Neuronal stem cell (in vitro differentiated cells): ENCODE measurements around the gene CPPED1.

Experiments used
- DNase-seq: peaks from one replicate; pipeline ENCODE4 v3.0.0-alpha.2; 2013; ENCODE audit warnings: low spot score
- H2AFZ ChIP-seq: one replicate; pipeline ENCODE4 v1.6.1; 2013; ENCODE audit warnings: mild to moderate bottlenecking, low read length, inconsistent platforms
- H2AK5ac ChIP-seq: 2 replicates; pipeline ENCODE4 v1.6.1; 2013; ENCODE audit warnings: low read depth, mild to moderate bottlenecking, inconsistent platforms, low read length, moderate library complexity, mixed read lengths
- H2BK120ac ChIP-seq: 2 replicates; pipeline ENCODE4 v1.6.1; 2013; ENCODE audit warnings: low read depth, mild to moderate bottlenecking, inconsistent platforms, low read length, moderate library complexity, mixed read lengths
- H2BK12ac ChIP-seq: one replicate; pipeline ENCODE4 v1.6.1; 2013; ENCODE audit warnings: low read length, inconsistent platforms
- H2BK15ac ChIP-seq: 2 replicates; pipeline ENCODE4 v1.6.1; 2013; ENCODE audit warnings: mild to moderate bottlenecking, low read length, inconsistent platforms, mixed read lengths
- H2BK5ac ChIP-seq: one replicate; pipeline ENCODE4 v1.6.1; 2013; ENCODE audit warnings: inconsistent platforms, mild to moderate bottlenecking, low read length, moderate library complexity
- H3K14ac ChIP-seq: one replicate; pipeline ENCODE4 v1.6.1; 2013; ENCODE audit warnings: low read length, inconsistent platforms
- H3K18ac ChIP-seq: 2 replicates; pipeline ENCODE4 v1.6.1; 2013; ENCODE audit warnings: low read length, inconsistent platforms
- H3K23ac ChIP-seq: 2 replicates; pipeline ENCODE4 v1.6.1; 2013; ENCODE audit warnings: low read depth, mild to moderate bottlenecking, mixed read lengths, low read length, inconsistent platforms; ENCODE audit not compliant: poor library complexity
- H3K27ac ChIP-seq: replicated peaks from 3 replicates; pipeline ENCODE4 v1.5.1; 2013; ENCODE audit warnings: low read length, inconsistent platforms
- H3K27me3 ChIP-seq, 3 experiments: 2 replicates each; pipeline ENCODE4 v1.6.1; 2013; ENCODE audit warnings: low read length in 3 of 3, mild to moderate bottlenecking in 2 of 3, inconsistent platforms in 1 of 3, low read depth in 1 of 3, mixed read lengths in 1 of 3, moderate library complexity in 1 of 3; ENCODE audit not compliant: control insufficient read depth in 3 of 3, insufficient read depth in 3 of 3
- H3K36me3 ChIP-seq, 2 donors: replicated peaks in 1 of 2; 2 replicates each; pipeline ENCODE4 v1.6.1; 2013; ENCODE audit warnings: low read length in 2 of 2; ENCODE audit not compliant: control insufficient read depth in 2 of 2, insufficient read depth in 2 of 2
- H3K4ac ChIP-seq: 2 replicates; pipeline ENCODE4 v1.6.1; 2013; ENCODE audit warnings: inconsistent platforms, mild to moderate bottlenecking, low read length, moderate library complexity
- H3K4me1 ChIP-seq, 2 donors: 1 replicate in 1 of 2; 2 replicates in 1 of 2; pipeline ENCODE4 v1.6.1; 2013; ENCODE audit warnings: low read length in 2 of 2, low read depth in 1 of 2; ENCODE audit not compliant: control insufficient read depth in 2 of 2, insufficient read depth in 1 of 2
- H3K4me2 ChIP-seq: one replicate; pipeline ENCODE4 v1.6.1; 2013; ENCODE audit warnings: mild to moderate bottlenecking, low read length, inconsistent platforms; ENCODE audit not compliant: insufficient read depth, poor library complexity, severe bottlenecking
- H3K4me3 ChIP-seq, 2 donors: 2 replicates each; pipeline ENCODE4 v1.5.1; 2013; ENCODE audit warnings: low read length in 2 of 2, mild to moderate bottlenecking in 2 of 2, inconsistent platforms in 1 of 2, moderate library complexity in 1 of 2
- H3K79me1 ChIP-seq: one replicate; pipeline ENCODE4 v1.6.1; 2013; ENCODE audit warnings: low read depth, mild to moderate bottlenecking, inconsistent platforms, low read length, moderate library complexity
- H3K9ac ChIP-seq: one replicate; pipeline ENCODE4 v1.6.1; 2013; ENCODE audit warnings: mild to moderate bottlenecking, low read depth, low read length, inconsistent platforms; ENCODE audit not compliant: poor library complexity
- H3K9me3 ChIP-seq, 2 donors: replicated peaks in 1 of 2; 2 replicates each; pipeline versions ENCODE3 to v1.6.1; 2013; ENCODE audit warnings: low read length in 2 of 2, mild to moderate bottlenecking in 2 of 2, inconsistent platforms in 1 of 2, low read depth in 1 of 2, mixed read lengths in 1 of 2, moderate library complexity in 1 of 2; ENCODE audit not compliant: control insufficient read depth in 2 of 2, insufficient read depth in 1 of 2
- H4K8ac ChIP-seq: one replicate; pipeline ENCODE4 v1.6.1; 2013; ENCODE audit warnings: low read depth, mild to moderate bottlenecking, inconsistent platforms, low read length, moderate library complexity
- H4K91ac ChIP-seq: one replicate; pipeline ENCODE4 v1.6.1; 2013; ENCODE audit warnings: low read length, low read depth, mild to moderate bottlenecking, inconsistent platforms; ENCODE audit not compliant: poor library complexity
- WGBS, 2 donors: extraction: QIAGEN DNeasy Blood & Tissue Kit; methylation state at CpG; one replicate each; pipeline ENCODE4 v1.1.7; 2013; ENCODE audit warnings: missing lambda C conversion rate in 2 of 2, mixed read lengths in 1 of 2; ENCODE audit not compliant: insufficient read length in 2 of 2, insufficient replicate concordance in 1 of 2; ENCODE audit errors: extremely low coverage in 2 of 2; 5-methylcytosine and 5-hydroxymethylcytosine counted together

Gene CPPED1

GRCh38 chr16:12659871-12660270, 143.8 kb downstream of the CPPED1 start:
- Histone ChIP-seq H3K23ac (no peak overlapping the region), H3K4me1 (no peaks in the 10 kb centered on the region), H3K27me3 (no peaks in the 10 kb centered on the region), H2BK5ac (no peak overlapping the region), H2AFZ (no peak overlapping the region), H3K9me3 (no peaks in the 10 kb centered on the region), H3K4me3 (no peak overlapping the region), H3K36me3 (no peaks in the 10 kb centered on the region), H2BK15ac (no peak overlapping the region), H2BK120ac (no peak overlapping the region), H2AK5ac (no peak overlapping the region), H3K14ac (no peak overlapping the region), H4K8ac (no peak overlapping the region), H3K79me1 (no peaks in the 10 kb centered on the region), H4K91ac (no peak overlapping the region), H3K4ac (no peak overlapping the region), H3K18ac (no peak overlapping the region), H3K27ac (no peak overlapping the region), H3K4me2 (no peak overlapping the region), H2BK12ac (no peak overlapping the region), H3K9ac (no peak overlapping the region)
- no CpG with 5 or more reads among the region's 3 CpGs for WGBS, 2 donors
- DNase-seq = no peak

- no peak overlapping the region for H2AK5ac ChIP-seq
- no peaks in the 10 kb centered on the region for H3K27me3 ChIP-seq
- H2BK5ac ChIP-seq = no peak overlapping the region
- H3K27ac ChIP-seq = no peak overlapping the region
- H4K8ac ChIP-seq = no peak overlapping the region
- H3K4me3 ChIP-seq = no peak overlapping the region
- H2AFZ ChIP-seq = no peak overlapping the region
- no peak for DNase-seq
- no peak overlapping the region for H3K4ac ChIP-seq
- H3K14ac ChIP-seq = no peak overlapping the region
- H2BK120ac ChIP-seq = no peak overlapping the region
- H3K23ac ChIP-seq = no peak overlapping the region
- H3K36me3 ChIP-seq = no peaks in the 10 kb centered on the region
- peaks cover 0 to 1% of the 10 kb centered on the region in 2 donors for H3K9me3 ChIP-seq
- no peaks in the 10 kb centered on the region for H3K79me1 ChIP-seq
- no peak overlapping the region for H3K9ac ChIP-seq
- WGBS, 2 donors = no CpG with 5 or more reads among the region's 5 CpGs
- H4K91ac ChIP-seq = no peak overlapping the region
- H3K4me1 ChIP-seq = no peaks in the 10 kb centered on the region
- no peak overlapping the region for H2BK12ac ChIP-seq
- H2BK15ac ChIP-seq = no peak overlapping the region
- H3K4me2 ChIP-seq = no peak overlapping the region
- no peak overlapping the region for H3K18ac ChIP-seq
These were observed 145.2 kb downstream of the CPPED1 start for GRCh38 chr16:12658506-12658905.

GRCh38 chr16:12655537-12655936, 148.2 kb downstream of the CPPED1 start:
- H3K4me2 ChIP-seq = no peak overlapping the region
- H3K27ac ChIP-seq = no peak overlapping the region
- no peak overlapping the region for H3K23ac ChIP-seq
- no peak overlapping the region for H3K18ac ChIP-seq
- H3K9me3 ChIP-seq = peaks cover 0 to 1% of the 10 kb centered on the region in 2 donors
- no peaks in the 10 kb centered on the region for H3K36me3 ChIP-seq
- no peak overlapping the region for H3K4ac ChIP-seq
- H2BK15ac ChIP-seq = no peak overlapping the region
- DNase-seq = no peak
- H2AK5ac ChIP-seq = no peak overlapping the region
- no peaks in the 10 kb centered on the region for H3K79me1 ChIP-seq
- no CpG with 5 or more reads among the region's 11 CpGs for WGBS, 2 donors
- H2BK5ac ChIP-seq = no peak overlapping the region
- no peak overlapping the region for H2AFZ ChIP-seq
- peaks cover 0 to 3% of the 10 kb centered on the region in 2 donors for H3K4me1 ChIP-seq
- peak overlapping the region; percentile 17 for H3K14ac ChIP-seq
- H3K27me3 ChIP-seq = peaks cover 0 to 5% (median 0%) of the 10 kb centered on the region in 3 experiments
- no peak overlapping the region for H2BK120ac ChIP-seq
- no peak overlapping the region for H4K91ac ChIP-seq
- H3K9ac ChIP-seq = no peak overlapping the region
- no peak overlapping the region for H3K4me3 ChIP-seq
- H4K8ac ChIP-seq = no peak overlapping the region
- H2BK12ac ChIP-seq = no peak overlapping the region

DNA sequence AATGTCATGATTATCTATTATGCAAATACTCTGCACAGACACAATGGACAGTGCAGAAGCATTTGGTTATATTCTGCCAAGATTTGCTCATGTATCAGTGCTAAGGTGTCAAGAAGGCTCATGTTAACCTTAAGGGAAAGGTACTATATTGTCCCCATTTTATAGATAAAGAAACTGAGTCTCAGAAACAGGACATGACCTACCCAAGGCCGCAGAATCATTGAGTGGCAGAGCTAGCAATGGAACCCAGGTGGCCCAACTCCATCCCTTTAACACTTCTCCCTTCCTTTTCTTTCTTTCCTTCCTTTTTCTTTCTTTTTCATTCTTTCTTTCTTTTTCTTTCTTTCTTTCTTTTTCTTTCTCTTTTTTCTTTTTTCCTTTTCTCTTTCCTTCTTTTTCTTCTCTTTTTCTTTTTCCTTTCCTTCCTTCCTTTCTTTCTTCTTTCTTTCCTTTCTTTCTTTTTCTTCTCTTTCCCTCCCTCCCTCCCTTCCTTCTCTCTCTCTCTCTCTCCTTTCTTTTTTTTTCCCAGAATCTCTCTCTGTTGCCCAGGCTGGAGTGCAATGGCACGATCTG, 149.8 kb downstream of the CPPED1 start:
- Histone ChIP-seq H4K91ac (no peak overlapping the region), H4K8ac (no peak overlapping the region), H3K23ac (no peak overlapping the region), H3K9me3 (peaks cover 0 to 1% of the 10 kb centered on the region in 2 donors), H2AK5ac (no peak overlapping the region), H2BK12ac (no peak overlapping the region), H2BK15ac (no peak overlapping the region), H2BK5ac (no peak overlapping the region), H3K36me3 (no peaks in the 10 kb centered on the region), H3K9ac (no peak overlapping the region), H3K14ac (no peak overlapping the region), H3K18ac (no peak overlapping the region), H3K4me1 (peaks cover 0 to 3% of the 10 kb centered on the region in 2 donors), H3K4me2 (no peak overlapping the region), H3K79me1 (no peaks in the 10 kb centered on the region), H3K27me3 (peaks cover 0 to 5% (median 0%) of the 10 kb centered on the region in 3 experiments), H3K27ac (no peak overlapping the region), H2AFZ (no peak overlapping the region), H3K4me3 (no peak overlapping the region), H3K4ac (no peak overlapping the region), H2BK120ac (no peak overlapping the region)
- WGBS, 2 donors = no CpG with 5 or more reads among the region's 2 CpGs
- no peak for DNase-seq
